RWPE1 (cell line): Measurements from ENCODE around the gene PDZRN3.

Source experiments
- CTCF ChIA-PET: fragments of 350-600 bp; sonication (Branson Sonifier 250); formaldehyde crosslinking; extraction: SDS; loops from one replicate; lab custom pipeline; 2021; lab: Yijun Ruan, JAX
- POLR2A ChIA-PET: fragments of 400-600 bp; formaldehyde crosslinking; extraction: SDS; loops from one replicate; lab custom pipeline; 2020; ENCODE audit warnings: antibody characterized with exemption; ENCODE audit not compliant: low non-redundant PET; lab: Yijun Ruan, JAX
- DNase-seq: peaks from one replicate; pipeline ENCODE4 v3.0.0; 2012; ENCODE audit warnings: low spot score
- H3K27ac ChIP-seq: fragments of 450-650 bp; 2 replicates; pipeline ENCODE4 v1.5.1; 2017
- TF ChIP-seq, protein P1 (sequence below): fragments of 450-650 bp; conservative IDR thresholded peaks from 2 replicates; pipeline ENCODE4 v1.5.1; 2017; ENCODE audit warnings: low read depth, mild to moderate bottlenecking

PDZRN3 gene

DNA sequence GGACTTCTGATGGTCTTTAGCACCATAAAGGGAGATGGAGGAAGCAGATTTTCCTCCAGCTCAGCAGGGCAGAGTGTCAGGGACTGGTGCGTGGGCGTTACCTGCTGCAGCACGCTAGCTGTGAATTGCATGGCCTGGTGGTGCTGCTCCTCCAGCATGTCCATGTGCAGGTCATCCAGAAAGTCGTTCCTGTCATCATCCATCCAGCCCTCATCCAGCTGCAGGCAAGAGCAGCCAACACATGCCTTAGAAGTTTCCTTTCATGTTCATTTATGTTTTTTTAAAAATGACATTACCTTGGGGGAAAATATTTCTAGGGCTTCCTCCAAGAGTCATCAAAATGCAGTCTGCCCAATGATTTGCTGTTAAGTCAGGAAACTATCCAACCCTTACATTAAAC, 239.2 kb downstream of the PDZRN3 start:
- ChIA-PET POLR2A (interaction anchor here (0.5 kb wide), 1 partner anchor 206 kb away, joined by 4 read pairs; no protein-coding TSS in a partner anchor), CTCF (no interaction called here)

DNA sequence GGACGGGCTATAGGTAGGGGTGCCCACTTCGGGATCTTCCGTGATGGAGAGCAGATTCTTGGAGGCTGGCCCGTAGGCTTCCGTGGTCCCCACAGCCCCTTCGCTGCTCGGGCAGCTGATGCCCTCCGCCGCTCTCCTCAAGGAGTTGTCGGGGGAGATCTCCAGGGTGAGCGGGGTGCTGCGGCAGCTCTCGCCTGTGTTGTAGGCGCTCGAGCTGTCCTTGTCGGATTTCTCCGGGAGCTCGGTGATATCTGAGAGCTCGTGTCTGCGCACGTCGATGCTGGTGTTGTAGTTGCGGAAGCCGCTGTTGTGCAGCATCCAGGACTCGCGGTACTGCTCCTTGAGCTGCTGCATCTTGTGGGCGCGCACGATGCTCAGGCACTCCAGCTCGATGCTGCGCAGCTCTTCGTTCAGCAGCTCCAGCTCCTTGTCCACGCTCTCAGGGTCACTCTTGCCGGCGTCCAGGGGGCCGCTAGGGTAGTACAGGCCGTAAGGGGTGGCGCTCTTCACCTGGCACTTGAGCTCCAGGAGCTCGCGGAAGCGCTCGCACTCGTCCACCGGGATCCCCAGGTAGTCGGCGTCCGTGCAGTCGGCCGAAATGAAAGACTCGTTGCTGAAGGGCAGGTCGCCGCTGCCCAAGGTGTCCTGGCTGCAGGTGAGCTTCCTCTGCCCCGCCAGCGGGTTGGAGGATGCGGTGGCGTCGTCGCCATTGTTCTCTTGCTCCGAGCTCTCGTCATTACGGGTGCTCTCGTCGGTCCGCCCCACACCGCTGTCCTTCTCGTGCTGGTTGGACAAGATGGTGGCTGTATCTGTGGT, 240.4 kb downstream of the PDZRN3 start:
- no peak for DNase-seq
- TF ChIP-seq, protein P1, sequence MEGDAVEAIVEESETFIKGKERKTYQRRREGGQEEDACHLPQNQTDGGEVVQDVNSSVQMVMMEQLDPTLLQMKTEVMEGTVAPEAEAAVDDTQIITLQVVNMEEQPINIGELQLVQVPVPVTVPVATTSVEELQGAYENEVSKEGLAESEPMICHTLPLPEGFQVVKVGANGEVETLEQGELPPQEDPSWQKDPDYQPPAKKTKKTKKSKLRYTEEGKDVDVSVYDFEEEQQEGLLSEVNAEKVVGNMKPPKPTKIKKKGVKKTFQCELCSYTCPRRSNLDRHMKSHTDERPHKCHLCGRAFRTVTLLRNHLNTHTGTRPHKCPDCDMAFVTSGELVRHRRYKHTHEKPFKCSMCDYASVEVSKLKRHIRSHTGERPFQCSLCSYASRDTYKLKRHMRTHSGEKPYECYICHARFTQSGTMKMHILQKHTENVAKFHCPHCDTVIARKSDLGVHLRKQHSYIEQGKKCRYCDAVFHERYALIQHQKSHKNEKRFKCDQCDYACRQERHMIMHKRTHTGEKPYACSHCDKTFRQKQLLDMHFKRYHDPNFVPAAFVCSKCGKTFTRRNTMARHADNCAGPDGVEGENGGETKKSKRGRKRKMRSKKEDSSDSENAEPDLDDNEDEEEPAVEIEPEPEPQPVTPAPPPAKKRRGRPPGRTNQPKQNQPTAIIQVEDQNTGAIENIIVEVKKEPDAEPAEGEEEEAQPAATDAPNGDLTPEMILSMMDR = no peak
- ChIA-PET POLR2A (no interaction called here), CTCF (interaction anchor here (0.5 kb wide), 1 partner anchor 256 kb away, joined by 5 read pairs; no protein-coding TSS in a partner anchor)
- H3K27ac ChIP-seq = no peak overlapping the region

More for the DNA sequence above, 239.2 kb downstream of the PDZRN3 start:
- no peak for DNase-seq
- TF ChIP-seq, protein P1 = no peak
- H3K27ac ChIP-seq = no peak overlapping the region

DNA sequence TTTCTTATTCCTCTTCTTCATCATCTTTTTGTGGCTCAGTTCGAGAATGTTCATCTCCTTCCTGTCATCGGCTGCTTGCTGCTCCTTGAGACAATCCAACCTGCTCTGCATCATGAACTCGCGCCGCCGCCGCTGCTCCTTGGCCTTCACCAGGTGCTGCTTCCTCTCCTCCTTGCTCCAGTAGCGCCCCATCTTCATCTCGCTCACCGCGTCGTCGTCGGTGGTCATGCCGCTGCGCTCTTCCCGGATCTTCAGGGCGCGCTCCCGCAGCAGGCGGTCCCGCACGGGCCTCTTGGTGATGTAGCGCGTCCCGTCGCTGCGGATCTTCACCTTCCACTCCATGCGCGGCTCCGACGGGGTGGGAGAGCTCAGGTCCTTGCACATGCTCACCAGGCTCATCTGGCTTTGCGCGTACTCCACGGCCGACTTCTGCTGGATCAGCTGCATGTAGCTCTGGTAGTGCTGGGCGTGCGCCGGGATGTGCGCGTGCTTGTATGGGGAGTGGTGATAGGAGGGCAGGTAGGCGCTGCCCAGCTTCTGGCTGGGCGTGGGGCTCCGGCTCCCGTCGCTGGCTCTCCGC, 241.2 kb downstream of the PDZRN3 start:
- no peak overlapping the region for H3K27ac ChIP-seq
- no peak for DNase-seq
- POLR2A ChIA-PET = no interaction called here
- CTCF ChIA-PET = interaction anchor here (0.5 kb wide), 1 partner anchor 255 kb away, joined by 5 read pairs; no protein-coding TSS in a partner anchor
- TF ChIP-seq, protein P1 = no peak

DNA sequence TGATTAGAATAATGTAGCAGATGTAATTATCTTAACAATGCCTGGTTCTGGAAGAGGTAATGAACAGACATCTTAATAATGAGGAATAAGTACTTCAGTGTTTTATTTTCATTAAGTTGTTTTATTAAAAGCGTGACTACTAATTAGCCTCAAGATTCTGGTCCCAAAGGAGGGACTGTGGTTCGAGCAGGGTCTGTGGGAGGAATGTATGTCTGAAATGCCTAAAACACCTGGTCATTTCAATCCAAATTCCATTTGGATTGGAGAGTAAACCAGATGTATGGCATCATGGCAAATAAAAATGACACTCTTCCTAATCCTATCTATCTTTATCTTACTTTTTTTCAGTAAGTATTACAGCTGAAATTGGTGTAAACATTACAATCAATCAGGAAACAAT, 243.2 kb downstream of the PDZRN3 start:
- TF ChIP-seq, protein P1 = no peak
- ChIA-PET CTCF (interaction anchor here (0.6 kb wide), 1 partner anchor 102 kb away, joined by 3 read pairs; no protein-coding TSS in a partner anchor), POLR2A (no interaction called here)
- H3K27ac ChIP-seq = no peak overlapping the region
- DNase-seq = no peak

DNA sequence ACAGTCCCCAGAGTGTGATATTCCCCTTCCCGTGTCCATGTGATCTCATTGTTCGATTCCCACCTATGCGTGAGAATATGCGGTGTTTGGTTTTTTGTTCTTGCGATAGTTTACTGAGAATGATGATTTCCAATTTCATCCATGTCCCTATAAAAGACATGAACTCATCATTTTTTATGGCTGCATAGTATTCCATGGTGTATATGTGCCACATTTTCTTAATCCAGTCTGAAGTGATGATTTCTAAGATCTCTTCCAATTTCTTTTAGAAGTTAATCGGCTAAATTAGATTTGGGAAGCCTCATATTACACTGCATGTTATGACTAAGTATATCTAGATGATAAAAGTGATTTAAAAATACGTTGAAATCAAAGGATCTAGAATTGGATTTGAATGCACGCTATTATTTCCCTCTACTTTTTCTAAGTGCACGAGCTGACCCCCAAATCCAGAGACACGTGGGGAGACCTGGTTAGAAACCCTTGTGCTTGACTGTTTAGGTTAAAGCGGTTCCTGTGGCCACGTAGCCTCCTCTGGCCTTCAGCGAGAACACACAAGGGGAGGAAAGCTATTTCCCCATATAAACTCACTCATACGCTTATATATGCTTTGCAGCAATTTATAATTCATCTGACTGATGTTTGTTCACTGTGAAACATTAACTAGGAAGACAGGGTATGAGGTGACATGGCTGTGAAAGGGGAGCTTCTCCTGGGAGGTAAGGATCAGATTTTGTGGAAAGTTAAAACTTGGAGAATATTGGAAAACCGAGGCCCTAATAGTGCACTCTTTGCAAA, 243.8 kb downstream of the PDZRN3 start:
- DNase-seq = no peak
- no peak overlapping the region for H3K27ac ChIP-seq
- TF ChIP-seq, protein P1 = no peak
- POLR2A ChIA-PET = no interaction called here
- CTCF ChIA-PET = interaction anchor here (0.6 kb wide), 1 partner anchor 102 kb away, joined by 3 read pairs; no protein-coding TSS in a partner anchor

DNA sequence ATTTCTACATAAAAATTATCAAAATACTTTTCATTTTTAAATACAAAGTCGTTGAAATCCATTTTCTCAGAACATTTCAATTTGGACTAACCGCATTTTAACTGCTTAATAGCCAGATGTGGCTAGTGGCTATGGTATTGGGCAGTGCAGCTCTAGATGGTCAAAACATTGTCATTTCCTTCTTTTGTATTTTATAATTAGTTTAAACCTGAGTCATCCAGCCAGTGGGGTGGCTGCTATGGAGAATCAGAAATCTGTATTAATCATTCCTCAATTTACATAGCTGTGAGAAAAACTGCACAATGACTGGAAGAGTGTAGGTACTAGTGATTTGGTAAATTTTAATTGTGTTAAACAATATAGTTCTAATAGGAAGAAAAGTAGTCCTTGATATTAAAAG, 245.3 kb downstream of the PDZRN3 start:
- CTCF ChIA-PET = no interaction called here
- DNase-seq = no peak
- TF ChIP-seq, protein P1 = no peak
- H3K27ac ChIP-seq = no peak overlapping the region
- POLR2A ChIA-PET = no interaction called here
